A549 (cell line): ENCODE results near the gene LTB.

Experiments
- BHLHE40 ChIP-seq: IDR thresholded peaks from 2 replicates; pipeline ENCODE4 v1.6.1; 2012; ENCODE audit warnings: low read depth, low read length, inconsistent platforms
- CTCF ChIP-seq: fragments of >200 bp; sonication (Bioruptor Twin); formaldehyde crosslinking; IDR thresholded peaks from 3 replicates; pipeline ENCODE4 v1.5.1; 2016
- ELK1 ChIP-seq: fragments of 150-350 bp; IDR thresholded peaks from 2 replicates; pipeline ENCODE4 v1.6.1; 2014; ENCODE audit warnings: low read depth, mild to moderate bottlenecking, low read length
- EP300 ChIP-seq, 2 experiments: fragments of >200 bp; sonication (Bioruptor Twin); formaldehyde crosslinking; IDR thresholded peaks; 2 replicates in 1 of 2; 3 replicates in 1 of 2; pipeline ENCODE4 v1.6.1; 2016 to 2017
- JUN ChIP-seq, 2 experiments: fragments of >200 bp; sonication (Bioruptor Twin); formaldehyde crosslinking; IDR thresholded peaks; 2 replicates in 1 of 2; 3 replicates in 1 of 2; pipeline ENCODE4 v1.6.1; 2016 to 2017
- KDM1A ChIP-seq: fragments of 200-600 bp; sonication (generic); IDR thresholded peaks from 2 replicates; pipeline ENCODE4 v1.6.1; 2016; ENCODE audit warnings: low read depth, mild to moderate bottlenecking
- MAX ChIP-seq: IDR thresholded peaks from 2 replicates; pipeline ENCODE4 v1.6.1; 2012
- MYC ChIP-seq: IDR thresholded peaks from 2 replicates; pipeline ENCODE4 v1.6.1; 2012; ENCODE audit warnings: mild to moderate bottlenecking, inconsistent platforms, low read length, improper control_type of control experiment, borderline replicate concordance
- POLR2A ChIP-seq: IDR thresholded peaks from 2 replicates; pipeline ENCODE4 v1.6.1; 2012; ENCODE audit warnings: mild to moderate bottlenecking, low read length
- REST ChIP-seq: fragments of 200-600 bp; sonication (generic); IDR thresholded peaks from 2 replicates; pipeline ENCODE4 v1.6.1; 2016; ENCODE audit warnings: antibody characterized with exemption, mild to moderate bottlenecking, moderate library complexity
- SMC3 ChIP-seq: fragments of >200 bp; sonication (Bioruptor Twin); formaldehyde crosslinking; IDR thresholded peaks from 3 replicates; pipeline ENCODE4 v1.6.1; 2018; ENCODE audit warnings: inconsistent platforms
- SREBF2 ChIP-seq: fragments of 450-650 bp; IDR thresholded peaks from 2 replicates; pipeline ENCODE4 v1.6.1; 2014; ENCODE audit warnings: mild to moderate bottlenecking, moderate library complexity
- USF2 ChIP-seq: fragments of 450-650 bp; IDR thresholded peaks from 2 replicates; pipeline ENCODE4 v1.6.1; 2014; ENCODE audit warnings: antibody characterized with exemption
- ZFP36 ChIP-seq: fragments of 450-650 bp; IDR thresholded peaks from 2 replicates; pipeline ENCODE4 v1.6.1; 2014; ENCODE audit warnings: borderline replicate concordance; ENCODE audit not compliant: partially characterized antibody

- TF ChIP-seq MYC, result no peak
- no peak for TF ChIP-seq CTCF
- TF ChIP-seq BHLHE40, result no peak
- TF ChIP-seq KDM1A, result no peak
- TF ChIP-seq REST, result no peak
- TF ChIP-seq ELK1, result no peak
- TF ChIP-seq MAX, result no peak
- no peak for TF ChIP-seq POLR2A
- TF ChIP-seq SREBF2, result no peak
- TF ChIP-seq JUN (IDR thresholded peaks at IDR 0.05), result no peak
- no peak for TF ChIP-seq EP300 (IDR thresholded peaks at IDR 0.05)
- no peak for TF ChIP-seq SMC3
- TF ChIP-seq USF2, result no peak
- TF ChIP-seq ZFP36, result no peak
Observed at GRCh38 chr6:31548544-31548873, 33.7 kb downstream of the LTB start.
